Endothelial cell of umbilical vein (primary cell): Measurements from ENCODE around the gene KAT2A. TPM values are rescaled to one million over a fixed set of nuclear protein-coding genes. Genes with fewer than 3 reads are reported as not detected.

Experiments
- BruUV-seq: library from RNA; stranded (reverse); fragments of 400-500 nt; replicated peaks from 2 replicates; lab custom pipeline; 2021; lab: Mats Ljungman, UMichigan
- CTCF ChIA-PET: fragments of 300-600, 350-600 bp; sonication (Branson Sonifier 250); formaldehyde crosslinking; loops from one replicate; lab custom pipeline; 2021; ENCODE audit warnings: antibody characterized with exemption, inconsistent platforms; lab: Charles Lee
- POLR2A ChIA-PET: fragments of 300-600, 350-600 bp; sonication (Branson Sonifier 250); formaldehyde crosslinking; loops from one replicate; lab custom pipeline; 2021; ENCODE audit warnings: antibody characterized with exemption, inconsistent platforms; lab: Charles Lee
- DNase-seq: peaks from one replicate; pipeline ENCODE4 v3.0.0-alpha.2; 2011; ENCODE audit warnings: low read depth, low spot score
- FAIRE-seq: peaks from 2 replicates; lab custom pipeline; 2011; peaks lifted over from hg19 to GRCh38; lab: Jason Lieb, UNC
- H2AFZ ChIP-seq: 2 replicates; pipeline ENCODE4 v1.6.0; 2012; ENCODE audit warnings: low read depth, low read length, control low read depth, inconsistent platforms
- H3K27ac ChIP-seq: 2 replicates; pipeline ENCODE4 v1.5.1; 2011; ENCODE audit warnings: low read depth, mild to moderate bottlenecking, control low read depth, low read length, moderate library complexity; ENCODE audit not compliant: insufficient read depth
- H3K27me3 ChIP-seq, 2 experiments: 2 replicates each; pipeline versions ENCODE4 v1.6.0 to v1.6.1; 2011; ENCODE audit warnings: low read length in 2 of 2, mixed read lengths in 1 of 2; ENCODE audit not compliant: control insufficient read depth in 2 of 2, insufficient read depth in 2 of 2
- H3K36me3 ChIP-seq, 2 experiments: 2 replicates in 1 of 2; 3 replicates in 1 of 2; pipeline ENCODE4 v1.5.1; 2011; ENCODE audit warnings: low read length in 2 of 2, mild to moderate bottlenecking in 1 of 2, moderate library complexity in 1 of 2; ENCODE audit not compliant: control insufficient read depth in 2 of 2, insufficient read depth in 2 of 2; ENCODE audit errors: extremely low read depth in 1 of 2
- H3K4me1 ChIP-seq: 3 replicates; pipeline ENCODE4 v1.5.1; 2011; ENCODE audit warnings: mild to moderate bottlenecking, low read length; ENCODE audit not compliant: control insufficient read depth, insufficient read depth; ENCODE audit errors: extremely low read depth
- H3K4me2 ChIP-seq: 2 replicates; pipeline ENCODE4 v1.6.1; 2011; ENCODE audit warnings: low read length, control low read depth, mixed read lengths; ENCODE audit not compliant: insufficient read depth
- H3K4me3 ChIP-seq, 3 experiments: fragments of 200-600 bp in 1 of 3; sonication (generic), shearing (Covaris generic) in 1 of 3; replicated peaks in 1 of 3; 2 replicates each; pipeline ENCODE4 v1.5.1; 2011 to 2016; ENCODE audit warnings: control low read depth in 3 of 3, low read length in 3 of 3, mild to moderate bottlenecking in 2 of 3, inconsistent platforms in 1 of 3, low read depth in 1 of 3, moderate library complexity in 1 of 3; ENCODE audit not compliant: insufficient read depth in 1 of 3
- H3K79me2 ChIP-seq: 2 replicates; pipeline ENCODE4 v1.6.0; 2012; ENCODE audit warnings: low read length, inconsistent platforms; ENCODE audit not compliant: control insufficient read depth, insufficient read depth
- H3K9ac ChIP-seq: replicated peaks from 2 replicates; pipeline ENCODE3; 2011; ENCODE audit warnings: low read length, control low read depth; ENCODE audit not compliant: insufficient read depth; ENCODE audit errors: extremely low read depth
- H3K9me1 ChIP-seq: replicated peaks from 3 replicates; pipeline ENCODE4 v1.6.0; 2011; ENCODE audit warnings: mild to moderate bottlenecking, low read length; ENCODE audit not compliant: control insufficient read depth, insufficient read depth; ENCODE audit errors: extremely low read depth
- H3K9me3 ChIP-seq: replicated peaks from 2 replicates; pipeline ENCODE4 v1.5.1; 2012; ENCODE audit warnings: low read length, inconsistent platforms; ENCODE audit not compliant: control insufficient read depth, insufficient read depth
- H4K20me1 ChIP-seq: replicated peaks from 2 replicates; pipeline ENCODE3; 2011; ENCODE audit warnings: mild to moderate bottlenecking, low read length; ENCODE audit not compliant: control insufficient read depth, insufficient read depth; ENCODE audit errors: extremely low read depth
- GATA2 ChIP-seq: IDR thresholded peaks from 2 replicates; pipeline ENCODE4 v1.7.0; 2011; ENCODE audit warnings: low read depth, mild to moderate bottlenecking, moderate library complexity, mixed read lengths, low read length; ENCODE audit not compliant: insufficient read length, insufficient read depth
- MAX ChIP-seq: IDR thresholded peaks from 2 replicates; pipeline ENCODE4 v1.6.1; 2011; ENCODE audit not compliant: insufficient read depth, insufficient read length
- dilution Hi-C: fragments of 300-500 bp; cut with MboI; formaldehyde crosslinking; loops from one replicate; pipeline ENCODE4 v1.15.0; 2019; ENCODE audit warnings: low sequenced_read_pairs; ENCODE audit not compliant: extremely low pct_ligation_motif_present
- intact Hi-C: fragments of 100-400 bp; cut with micrococcal nuclease; formaldehyde crosslinking; loops from one replicate; pipeline ENCODE4 v1.10.0; 2022
- polyA plus RNA-seq, 4 experiments: library from polyadenylated mRNA; depleted of rRNA in 3 of 4; stranded (reverse) in 3 of 4; unstranded in 1 of 4; fragments of >200 nt; gene quantifications; 2 replicates each; pipeline versions ENCODE4 v1.2.1 to v1.2.3, GENCODE V29; 2011 to 2012; ENCODE audit warnings: missing spikeins in 1 of 4
- total RNA-seq: library from RNA; stranded (reverse); gene quantifications from 2 replicates; pipeline ENCODE4 v1.2.3, GENCODE V29; 2021
- TF ChIP-seq, protein P1 (sequence below), 2 donors: IDR thresholded peaks; 1 replicate in 1 of 2; 2 replicates in 1 of 2; pipeline ENCODE4 v1.5.1; 2011; ENCODE audit warnings: low read length in 2 of 2, mild to moderate bottlenecking in 2 of 2, moderate library complexity in 2 of 2, control low read depth in 1 of 2, inconsistent platforms in 1 of 2, low read depth in 1 of 2; ENCODE audit not compliant: insufficient read depth in 1 of 2; ENCODE audit errors: extremely low read depth in 1 of 2

Gene KAT2A
- total and polyA plus RNA-seq, 2 donors (not counting 3 experiments of a cell fraction or from before 2014, with no cell fraction given): 32.9 to 33.4 TPM

GRCh38 chr17:42068979-42069378 is 52.2 kb downstream of the KAT2A start:
- H3K36me3 ChIP-seq: no peaks in the 10 kb centered on the region
- H3K4me3 ChIP-seq: no peak overlapping the region
- no peaks in the 10 kb centered on the region for H3K79me2 ChIP-seq
- no peak for FAIRE-seq
- POLR2A ChIA-PET: interaction anchor here (0.6 kb wide), 1 partner anchor 29 kb away, joined by 4 read pairs; no protein-coding TSS in a partner anchor
- DNase-seq: no peak
- H3K4me1 ChIP-seq: peaks cover 3% of the 10 kb centered on the region
- H3K9me3 ChIP-seq: no peaks in the 10 kb centered on the region
- peaks cover 0 to 12% of the 10 kb centered on the region in 2 experiments for H3K27me3 ChIP-seq
- H3K4me2 ChIP-seq: no peak overlapping the region
- no peak overlapping the region for H2AFZ ChIP-seq
- dilution Hi-C loops: no loop called here
- H3K9me1 ChIP-seq: no peaks in the 10 kb centered on the region
- no peak for TF ChIP-seq MAX
- CTCF ChIA-PET: interaction anchor here (0.9 to 2.4 kb wide), 11 partner anchors 8 to 112 kb away, joined by 3 to 41 read pairs (median 9); partner anchors contain the start of gene KCNH4
- no peak overlapping the region for H3K9ac ChIP-seq
- H4K20me1 ChIP-seq: no peaks in the 10 kb centered on the region
- no peak overlapping the region for H3K27ac ChIP-seq
- no TSS peak for BruUV-seq
- intact Hi-C loops: loop anchor here (5.0 kb wide), 1 partner anchor 113 kb away; the partner anchor contains the start of gene KCNH4

DNA sequence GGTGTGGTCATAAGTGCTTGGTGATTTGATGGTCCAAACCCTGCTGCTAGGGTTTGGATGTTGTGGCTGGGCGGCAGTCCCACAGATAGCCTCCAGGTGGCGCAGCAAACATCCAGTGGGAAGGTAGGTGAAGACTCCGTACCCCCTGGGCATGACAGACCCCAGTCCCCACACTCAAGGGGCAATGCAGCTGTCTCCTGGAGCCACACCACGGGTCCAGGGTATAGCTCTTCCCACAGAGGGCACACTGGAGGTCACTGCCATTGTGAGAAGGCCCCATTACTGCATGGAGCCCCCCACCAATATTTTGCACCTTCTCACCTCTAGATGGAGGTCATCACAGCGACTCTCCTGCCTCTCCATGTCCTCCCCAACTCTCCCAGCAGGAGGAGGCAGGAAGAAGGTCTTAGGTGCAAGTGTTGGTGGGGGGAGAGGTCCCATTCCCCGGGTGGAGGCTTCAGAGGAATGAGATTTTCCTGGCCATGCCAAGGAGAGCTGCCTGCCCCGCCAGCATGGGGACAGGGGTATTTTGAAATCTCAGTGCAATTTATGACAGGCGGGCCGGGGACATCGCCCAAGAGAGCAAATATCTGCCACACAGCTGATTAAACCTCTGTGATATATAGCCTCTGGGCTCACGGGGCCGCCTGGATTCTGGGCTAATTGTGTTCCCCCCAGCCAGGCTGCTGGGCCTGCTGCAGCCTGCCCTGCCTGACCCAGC is 53.6 kb downstream of the KAT2A start:
- no peak overlapping the region for H3K9ac ChIP-seq
- ChIA-PET POLR2A (no interaction called here), CTCF (interaction anchor here (0.6 to 3.3 kb wide), 29 partner anchors 8 to 114 kb away, joined by 3 to 41 read pairs (median 5); partner anchors contain the start of genes DNAJC7, KAT2A, KCNH4 and ZNF385C)
- no peak overlapping the region for H3K27ac ChIP-seq
- no TSS peak for BruUV-seq
- DNase-seq (peak; percentile 57), FAIRE-seq (peak; percentile 83)
- no peak overlapping the region for H3K4me3 ChIP-seq
- no peaks in the 10 kb centered on the region for H3K79me2 ChIP-seq
- dilution Hi-C loops: no loop called here
- peaks cover 3% of the 10 kb centered on the region for H3K4me1 ChIP-seq
- H3K27me3 ChIP-seq: peaks cover 0 to 9% of the 10 kb centered on the region in 2 experiments
- no peak for TF ChIP-seq GATA2
- TF ChIP-seq, protein P1, sequence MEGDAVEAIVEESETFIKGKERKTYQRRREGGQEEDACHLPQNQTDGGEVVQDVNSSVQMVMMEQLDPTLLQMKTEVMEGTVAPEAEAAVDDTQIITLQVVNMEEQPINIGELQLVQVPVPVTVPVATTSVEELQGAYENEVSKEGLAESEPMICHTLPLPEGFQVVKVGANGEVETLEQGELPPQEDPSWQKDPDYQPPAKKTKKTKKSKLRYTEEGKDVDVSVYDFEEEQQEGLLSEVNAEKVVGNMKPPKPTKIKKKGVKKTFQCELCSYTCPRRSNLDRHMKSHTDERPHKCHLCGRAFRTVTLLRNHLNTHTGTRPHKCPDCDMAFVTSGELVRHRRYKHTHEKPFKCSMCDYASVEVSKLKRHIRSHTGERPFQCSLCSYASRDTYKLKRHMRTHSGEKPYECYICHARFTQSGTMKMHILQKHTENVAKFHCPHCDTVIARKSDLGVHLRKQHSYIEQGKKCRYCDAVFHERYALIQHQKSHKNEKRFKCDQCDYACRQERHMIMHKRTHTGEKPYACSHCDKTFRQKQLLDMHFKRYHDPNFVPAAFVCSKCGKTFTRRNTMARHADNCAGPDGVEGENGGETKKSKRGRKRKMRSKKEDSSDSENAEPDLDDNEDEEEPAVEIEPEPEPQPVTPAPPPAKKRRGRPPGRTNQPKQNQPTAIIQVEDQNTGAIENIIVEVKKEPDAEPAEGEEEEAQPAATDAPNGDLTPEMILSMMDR (IDR thresholded peaks at IDR 0.05; ENCODE audit: extremely low read depth in 1 of 2, insufficient read depth in 1 of 2, low read depth in 1 of 2, low read length in 2 of 2): peak; percentile 76 to 89
- H4K20me1 ChIP-seq: no peaks in the 10 kb centered on the region
- no peak overlapping the region for H3K4me2 ChIP-seq
- intact Hi-C loops: loop anchor here (1.0 to 5.0 kb wide), 5 partner anchors 34 to 460 kb away; partner anchors contain the start of gene KCNH4
- no peaks in the 10 kb centered on the region for H3K36me3 ChIP-seq
- no peaks in the 10 kb centered on the region for H3K9me1 ChIP-seq
- no peak overlapping the region for H2AFZ ChIP-seq
- no peaks in the 10 kb centered on the region for H3K9me3 ChIP-seq
